K562 (cell line): ENCODE data around the gene TMEM121B.

Source experiments
- SP1 ChIP-seq: sonication (generic); formaldehyde crosslinking; IDR thresholded peaks from 2 replicates; pipeline ENCODE4 v1.8.1; 2022; ENCODE audit warnings: mild to moderate bottlenecking, missing genetic modification reagents
- SPI1 ChIP-seq: IDR thresholded peaks from 2 replicates; pipeline ENCODE4 v1.6.1; 2011; ENCODE audit warnings: low read depth, low read length, control low read depth, borderline replicate concordance
- TEAD2 ChIP-seq: fragments of 450-650 bp; IDR thresholded peaks from 2 replicates; pipeline ENCODE4 v1.6.1; 2016; ENCODE audit warnings: missing genetic modification characterization, control low read depth, missing compliant biosample characterization

DNA sequence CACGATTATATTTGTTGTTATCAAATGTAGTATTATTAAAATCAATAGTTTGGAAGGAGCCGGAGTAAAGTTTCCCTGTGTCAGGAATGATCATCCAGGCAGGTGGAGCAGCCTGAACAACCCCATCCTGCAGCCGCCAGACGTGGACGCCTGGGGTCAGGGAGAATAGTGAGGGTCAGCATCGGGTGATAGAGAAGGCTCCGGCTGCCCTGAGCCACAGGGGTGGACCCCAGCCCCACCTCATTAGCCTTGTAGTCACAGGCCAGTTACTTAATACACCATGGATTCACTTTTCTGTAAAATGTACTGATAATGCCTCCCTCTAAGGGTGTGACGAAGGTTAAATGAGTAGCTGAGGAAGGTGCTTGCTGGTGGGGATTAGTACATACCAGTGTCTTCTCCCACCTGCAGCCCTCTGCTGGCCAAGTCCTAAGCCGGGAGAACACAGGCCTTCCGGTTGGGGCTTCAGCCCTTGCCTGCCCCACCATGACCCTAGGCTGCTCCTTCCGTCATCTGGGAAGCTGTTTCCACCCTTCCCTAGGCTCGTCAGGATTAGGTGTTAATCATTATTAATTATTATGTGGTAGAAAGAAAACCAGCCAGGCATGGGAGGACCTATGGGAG is 14.9 kb downstream of the TMEM121B start:
- no peak for TF ChIP-seq SP1 (CRISPR knock-in tag)
- TF ChIP-seq TEAD2 (tag) = no peak
- no peak for TF ChIP-seq SPI1
